ENCODE results near the gene ACP2. TPM values are rescaled to one million over a fixed set of nuclear protein-coding genes. Genes with fewer than 3 reads are reported as not detected.
A peak's percentile ranks its signal among the peaks of the same experiment; 100 is the strongest.
"Not testable (repeated sequence)": the region's sequence is repeated elsewhere in the genome, so short reads cannot be mapped to it uniquely, and the experiment has no call there.

ACP2 gene
- total and polyA plus RNA-seq, 8 donors, result 37.1 to 59.9 (median 41.4) TPM

- intact Hi-C loops (cut with DNase I), result no loop called here
- peak in 1 of 4 donors; percentile 13 for DNase-seq
- no peak for TF ChIP-seq CTCF (IDR thresholded peaks at IDR 0.05)
- Histone ChIP-seq H3K4me3 (peak overlapping the region; percentile 47 to 81), H3K4me1 (peaks cover 11 to 44% of the 10 kb centered on the region in 2 donors), H3K27ac (peak overlapping the region; percentile 91 to 95), H3K27me3 (no peaks in the 10 kb centered on the region), H3K9me3 (no peaks in the 10 kb centered on the region), H3K36me3 (peaks cover 0 to 13% of the 10 kb centered on the region in 2 donors)
- no peak for ATAC-seq
Observed at GRCh38 chr11:47215366-47215910, 33.2 kb downstream of the ACP2 start.

GRCh38 chr11:47213950-47214565 is 34.6 kb downstream of the ACP2 start:
- peak; percentile 91 for ATAC-seq
- peaks cover 0 to 3% of the 10 kb centered on the region in 2 donors for H3K36me3 ChIP-seq
- H3K4me1 ChIP-seq, result peaks cover 11 to 38% of the 10 kb centered on the region in 2 donors
- no peaks in the 10 kb centered on the region for H3K9me3 ChIP-seq
- H3K27me3 ChIP-seq, result no peaks in the 10 kb centered on the region
- TF ChIP-seq CTCF (IDR thresholded peaks at IDR 0.05), result no peak
- peak overlapping the region; percentile 47 to 81 for H3K4me3 ChIP-seq
- peak overlapping the region; percentile 91 to 95 for H3K27ac ChIP-seq
- peak; percentile 69 to 98 (median 90) for DNase-seq
- intact Hi-C loops (cut with DNase I), result no loop called here

GRCh38 chr11:47212938-47213337 is 35.7 kb downstream of the ACP2 start:
- Histone ChIP-seq H3K27me3 (no peaks in the 10 kb centered on the region), H3K27ac (no peak overlapping the region), H3K4me1 (peaks cover 11 to 34% of the 10 kb centered on the region in 2 donors), H3K9me3 (no peaks in the 10 kb centered on the region), H3K36me3 (no peaks in the 10 kb centered on the region), H3K4me3 (no peak overlapping the region)
- DNase-seq (no peak), ATAC-seq (no peak)
- no peak for TF ChIP-seq CTCF (IDR thresholded peaks at IDR 0.05)
- intact Hi-C loops (cut with DNase I), result no loop called here

- intact Hi-C loops (cut with DNase I), result no loop called here
- Histone ChIP-seq H3K4me1 (peaks cover 0 to under 1% of the 10 kb centered on the region in 2 donors), H3K9me3 (no peaks in the 10 kb centered on the region), H3K4me3 (no peak overlapping the region), H3K27me3 (no peaks in the 10 kb centered on the region), H3K36me3 (no peaks in the 10 kb centered on the region), H3K27ac (no peak overlapping the region)
- no peak for TF ChIP-seq CTCF (IDR thresholded peaks at IDR 0.05)
- ATAC-seq (no peak), DNase-seq (no peak)
Observed at GRCh38 chr11:47208628-47209027, 40.0 kb downstream of the ACP2 start.

- H3K9me3 ChIP-seq; H3K27ac ChIP-seq; H3K4me1 ChIP-seq; H3K36me3 ChIP-seq; ATAC-seq; H3K27me3 ChIP-seq; DNase-seq; H3K4me3 ChIP-seq; intact Hi-C loops (cut with DNase I): not testable (repeated sequence)
Observed at GRCh38 chr11:47208008-47208552, 40.5 kb downstream of the ACP2 start.

Measured in left lung (tissue), 10 donors.